Pulmonary artery endothelial cell (primary cell): ENCODE results near the gene LRRIQ4. TPM values are rescaled to one million over a fixed set of nuclear protein-coding genes. Genes with fewer than 3 reads are reported as not detected.

Experiments used
- DNase-seq: peaks from one replicate; pipeline ENCODE4 v3.0.0-alpha.2; 2011; ENCODE audit warnings: low read depth, low spot score
- total RNA-seq: library from RNA; depleted of rRNA; stranded (reverse); fragments of >200 nt; gene quantifications from 2 replicates; pipeline ENCODE4 v1.2.3, GENCODE V29; 2014

Gene LRRIQ4
- total RNA-seq, 1 donor from 2014 or later: not detected

DNA sequence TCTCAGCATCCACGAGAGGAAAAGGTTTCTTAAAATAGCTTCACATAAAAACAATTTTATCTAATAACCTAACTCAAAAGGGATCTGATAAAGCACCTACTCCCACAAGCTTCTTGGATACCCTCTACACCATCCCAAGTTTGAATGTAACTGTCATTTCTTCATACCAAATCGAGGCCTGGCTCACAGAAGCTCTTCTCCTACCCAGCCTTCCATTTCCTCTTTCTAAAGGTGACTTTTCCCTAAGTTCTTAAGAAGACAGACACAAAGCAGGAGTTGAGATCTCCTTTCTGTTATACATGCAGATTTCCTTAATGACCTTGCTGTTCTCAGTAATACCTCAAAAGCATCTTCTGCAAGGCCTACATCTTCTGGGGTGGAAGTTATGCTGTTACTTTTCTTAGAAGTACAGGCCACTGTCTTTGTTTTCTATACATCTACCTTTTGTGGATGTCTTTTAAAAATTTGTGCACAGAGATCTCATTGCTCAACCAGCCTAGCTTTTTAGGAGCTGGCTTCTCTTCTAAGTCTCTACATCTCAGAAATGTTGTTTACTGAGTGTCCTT, 3.4 kb upstream of the LRRIQ4 start:
- no peak for DNase-seq

DNA sequence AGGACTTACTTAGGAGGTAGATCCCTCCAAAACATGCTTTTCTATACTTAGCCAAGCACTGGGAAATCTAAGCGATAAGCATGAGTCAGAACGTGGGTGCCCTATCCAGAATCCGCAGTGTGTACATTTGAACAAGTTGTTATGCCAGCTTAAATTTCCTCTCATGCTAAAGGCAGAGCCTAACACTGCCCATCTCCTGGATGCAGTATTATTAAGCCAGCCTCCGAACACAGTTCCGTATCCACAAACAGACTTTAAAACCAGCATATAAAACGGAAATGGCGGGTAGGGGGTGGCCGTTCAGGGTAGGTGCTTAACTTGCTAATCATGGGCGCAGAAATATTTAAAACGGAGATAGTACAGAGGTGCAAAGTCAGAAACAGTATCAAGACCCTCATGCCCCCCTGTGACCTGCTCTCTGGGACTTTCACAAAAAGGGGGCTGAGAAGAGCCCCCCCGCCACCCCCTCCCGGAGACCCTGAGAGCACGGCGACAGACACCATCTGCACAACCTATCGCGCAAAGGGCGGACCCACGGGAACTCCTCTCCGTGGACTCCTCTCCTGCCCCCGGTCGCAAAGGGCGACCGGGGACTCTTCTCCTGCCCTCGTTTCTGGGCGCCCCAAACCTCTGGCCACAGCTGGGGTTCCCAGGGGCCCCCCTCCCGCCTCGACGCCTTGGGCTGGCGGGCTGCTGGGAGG, 889 bp upstream of the LRRIQ4 start:
- DNase-seq: no peak

DNA sequence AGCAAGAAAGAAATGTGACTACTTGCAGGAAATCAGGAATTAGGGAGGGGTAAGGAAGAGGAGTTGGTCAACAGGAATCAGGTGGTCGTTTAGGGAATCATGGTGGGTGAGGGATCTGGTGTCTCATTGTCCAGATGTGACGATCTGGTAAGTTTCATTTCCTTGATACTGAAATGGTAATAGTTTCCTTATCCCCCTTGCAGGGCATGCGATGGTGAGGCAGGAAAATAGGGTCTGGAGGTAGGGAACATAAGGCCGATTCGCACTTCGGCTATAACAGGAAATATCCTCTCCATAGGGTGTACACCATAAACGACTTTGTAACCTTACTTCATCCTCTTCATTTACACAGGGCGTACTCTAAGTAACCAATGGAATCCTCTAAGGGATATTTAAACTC, 608 bp downstream of the LRRIQ4 start:
- no peak for DNase-seq

DNA sequence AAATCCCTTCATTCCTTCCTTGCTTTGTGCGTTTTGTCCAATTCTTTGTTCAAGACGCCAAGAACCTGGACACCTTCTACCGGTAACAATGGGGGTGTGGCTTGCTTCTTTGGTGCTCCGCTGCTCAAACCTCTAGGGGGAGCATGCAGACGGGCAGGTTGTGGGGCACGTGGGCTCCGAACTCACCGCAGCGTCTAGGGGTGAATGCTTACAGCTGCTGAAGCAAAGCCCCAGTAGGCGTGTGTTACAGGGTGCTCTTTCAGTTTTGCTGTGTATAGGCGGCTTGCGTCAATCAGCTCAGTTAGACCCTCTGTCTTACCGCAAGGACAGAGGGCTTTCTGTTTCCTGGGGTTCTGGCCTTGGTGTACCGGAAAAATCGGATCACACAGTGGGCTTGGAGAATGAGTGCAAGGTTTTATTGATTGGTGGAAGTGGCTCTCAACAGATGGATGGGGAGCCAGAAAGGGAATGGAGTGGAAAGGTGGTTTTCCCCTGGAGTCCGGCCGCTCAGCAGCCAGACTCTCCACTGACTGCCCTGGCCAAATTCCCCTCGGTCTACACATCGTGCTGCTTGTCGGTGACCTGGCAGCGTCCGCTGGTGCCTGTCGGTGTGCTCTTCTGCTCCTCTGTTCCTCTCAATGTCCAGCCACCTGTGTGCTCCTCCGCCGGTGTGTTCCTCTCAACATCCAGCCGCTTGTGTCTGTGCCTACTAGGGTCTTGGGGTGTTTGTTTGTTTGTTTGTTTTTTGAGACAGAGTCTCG, 1.3 kb downstream of the LRRIQ4 start:
- DNase-seq: no peak

DNA sequence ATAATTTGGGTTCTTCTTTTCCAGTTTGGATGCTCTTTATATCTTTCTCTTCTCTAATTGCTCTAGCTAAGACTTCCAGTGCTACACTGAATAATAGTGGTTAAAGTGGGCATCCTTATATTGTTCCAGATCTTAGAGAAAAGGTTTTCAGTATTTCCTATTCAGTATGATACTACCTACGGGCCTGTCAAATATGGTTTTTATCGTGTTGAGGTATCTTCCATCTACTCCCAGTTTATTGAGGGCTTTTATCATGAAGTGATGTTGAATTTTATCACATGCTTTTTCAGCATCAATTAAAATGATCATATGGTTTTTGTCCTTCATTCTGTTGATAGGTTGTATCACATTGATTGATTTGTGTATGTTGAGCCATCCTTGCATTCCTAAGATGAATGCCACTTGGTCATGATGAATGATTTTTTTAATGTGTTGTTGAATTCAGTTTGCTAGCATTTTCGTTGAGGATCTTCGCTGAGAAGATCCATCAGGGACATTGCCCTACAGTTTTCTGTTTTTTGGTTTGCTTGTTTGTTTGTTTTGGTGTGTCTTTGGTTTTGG, 3.0 kb downstream of the LRRIQ4 start:
- no peak for DNase-seq

DNA sequence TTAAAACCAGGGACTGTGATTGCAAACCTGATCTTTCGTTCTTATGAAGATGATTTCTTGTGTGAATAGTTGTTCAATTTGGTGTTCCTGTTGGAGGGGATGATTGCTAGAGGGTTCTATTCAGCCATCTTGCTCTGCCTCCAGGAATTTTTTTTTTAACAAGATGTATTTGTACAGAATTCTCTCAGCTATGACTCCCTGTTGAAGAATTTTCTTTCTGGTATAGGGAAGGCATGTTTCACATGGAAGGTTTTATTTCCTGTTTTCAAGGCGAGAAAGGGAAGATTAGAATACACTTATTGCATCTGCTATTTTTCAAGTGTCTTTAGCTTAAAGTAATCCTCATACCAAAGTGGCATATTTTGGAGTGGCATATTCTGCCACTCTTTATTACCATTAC, 5.6 kb downstream of the LRRIQ4 start:
- DNase-seq: no peak

DNA sequence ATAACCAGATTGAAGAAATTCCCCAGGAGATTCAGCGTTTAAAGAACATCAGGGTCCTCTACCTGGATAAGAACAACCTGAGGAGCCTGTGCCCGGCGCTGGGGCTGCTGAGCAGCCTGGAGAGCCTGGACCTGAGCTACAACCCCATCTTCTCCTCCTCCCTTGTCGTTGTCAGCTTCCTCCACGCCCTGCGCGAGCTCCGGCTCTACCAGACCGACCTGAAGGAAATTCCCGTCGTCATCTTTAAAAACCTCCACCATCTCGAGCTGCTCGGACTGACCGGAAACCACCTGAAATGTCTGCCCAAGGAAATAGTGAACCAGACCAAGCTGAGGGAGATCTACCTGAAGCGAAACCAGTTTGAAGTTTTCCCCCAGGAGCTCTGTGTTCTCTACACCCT, 9.4 kb downstream of the LRRIQ4 start:
- DNase-seq: no peak

DNA sequence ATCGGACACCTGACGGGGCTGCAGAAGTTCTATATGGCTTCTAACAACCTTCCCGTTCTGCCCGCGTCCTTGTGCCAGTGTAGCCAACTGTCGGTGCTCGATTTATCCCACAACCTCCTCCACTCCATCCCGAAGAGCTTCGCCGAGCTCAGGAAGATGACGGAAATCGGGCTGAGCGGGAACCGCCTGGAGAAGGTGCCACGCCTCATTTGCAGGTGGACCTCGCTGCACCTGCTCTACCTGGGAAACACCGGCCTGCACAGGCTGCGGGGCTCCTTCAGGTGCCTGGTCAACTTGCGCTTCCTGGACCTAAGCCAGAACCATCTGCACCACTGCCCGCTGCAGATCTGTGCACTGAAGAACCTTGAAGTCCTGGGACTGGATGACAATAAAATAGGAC, 9.9 kb downstream of the LRRIQ4 start:
- DNase-seq: no peak

DNA sequence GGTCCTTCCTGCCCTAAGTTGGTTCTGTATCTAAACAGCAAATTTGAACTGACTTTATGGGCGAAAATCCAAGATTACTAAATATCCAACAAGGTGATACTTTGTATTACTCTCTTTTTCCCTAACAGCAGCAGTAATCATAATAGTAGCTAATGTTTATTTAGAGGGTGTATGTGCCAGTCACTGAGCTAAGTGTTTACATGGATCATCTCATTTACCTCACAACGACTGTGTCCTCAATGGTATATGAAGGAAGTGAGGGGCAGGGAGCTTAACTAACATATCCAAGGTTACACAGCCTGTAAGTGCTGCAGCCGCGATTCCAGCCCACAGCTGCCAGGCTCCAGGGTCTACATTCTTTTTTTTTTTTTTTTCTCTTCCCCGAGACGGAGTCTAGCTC, 10.3 kb downstream of the LRRIQ4 start:
- no peak for DNase-seq

DNA sequence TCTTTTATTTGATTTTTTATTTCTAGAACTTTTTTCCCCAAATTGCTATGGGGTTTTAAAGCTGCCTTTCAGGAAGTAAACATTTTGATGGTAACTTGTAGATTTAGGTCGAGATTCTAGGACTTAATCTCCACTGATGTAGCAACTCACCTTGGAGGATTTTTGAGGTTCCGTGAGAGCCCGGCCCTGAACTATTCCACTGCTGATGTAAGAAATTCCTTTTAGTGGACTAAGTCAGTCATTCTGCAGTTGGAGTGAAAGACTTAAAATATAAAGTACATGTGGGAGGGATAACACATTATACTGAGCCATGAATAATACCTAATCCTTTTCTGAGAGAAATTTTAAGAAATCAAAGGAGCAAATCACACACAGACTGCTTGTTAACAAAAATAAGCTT, 12.6 kb downstream of the LRRIQ4 start:
- DNase-seq: no peak

DNA sequence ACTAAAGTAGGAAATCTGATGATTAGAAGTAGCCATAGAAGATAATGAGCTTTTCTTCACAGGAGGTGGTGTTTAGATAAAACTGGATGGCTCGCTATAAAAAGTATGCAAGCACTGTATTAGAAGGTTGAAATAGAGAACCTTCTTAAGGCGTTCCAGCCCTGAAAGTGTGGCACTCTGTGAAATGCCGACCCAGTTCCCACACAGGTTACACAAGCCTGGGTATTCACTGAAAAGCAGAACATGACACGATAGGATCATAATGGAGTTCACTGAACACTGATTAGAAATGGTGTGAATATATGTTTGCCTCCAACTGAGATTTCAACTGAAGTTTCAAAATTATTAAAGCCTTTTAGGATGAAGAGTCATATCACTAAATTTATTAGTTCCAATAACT, 15.0 kb downstream of the LRRIQ4 start:
- no peak for DNase-seq

DNA sequence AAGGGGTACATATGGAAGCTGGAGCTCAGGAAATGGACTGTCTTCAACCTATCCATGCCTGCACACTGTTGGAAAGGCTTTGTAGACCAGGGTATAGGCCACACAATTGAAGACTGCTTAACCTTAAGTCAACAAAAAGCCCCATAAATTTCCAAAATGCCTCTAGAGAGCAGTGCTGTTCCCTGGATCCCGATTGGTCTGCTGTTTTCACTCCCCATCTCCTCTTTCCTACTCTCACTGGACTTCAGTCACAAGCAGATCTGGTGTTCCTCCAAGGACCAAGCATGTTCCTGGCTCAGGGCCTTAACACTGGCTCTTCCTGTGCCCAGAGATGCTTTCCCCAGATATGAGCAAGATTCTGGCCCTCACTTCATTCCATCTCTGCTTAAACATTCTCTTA, 22.9 kb downstream of the LRRIQ4 start:
- no peak for DNase-seq

DNA sequence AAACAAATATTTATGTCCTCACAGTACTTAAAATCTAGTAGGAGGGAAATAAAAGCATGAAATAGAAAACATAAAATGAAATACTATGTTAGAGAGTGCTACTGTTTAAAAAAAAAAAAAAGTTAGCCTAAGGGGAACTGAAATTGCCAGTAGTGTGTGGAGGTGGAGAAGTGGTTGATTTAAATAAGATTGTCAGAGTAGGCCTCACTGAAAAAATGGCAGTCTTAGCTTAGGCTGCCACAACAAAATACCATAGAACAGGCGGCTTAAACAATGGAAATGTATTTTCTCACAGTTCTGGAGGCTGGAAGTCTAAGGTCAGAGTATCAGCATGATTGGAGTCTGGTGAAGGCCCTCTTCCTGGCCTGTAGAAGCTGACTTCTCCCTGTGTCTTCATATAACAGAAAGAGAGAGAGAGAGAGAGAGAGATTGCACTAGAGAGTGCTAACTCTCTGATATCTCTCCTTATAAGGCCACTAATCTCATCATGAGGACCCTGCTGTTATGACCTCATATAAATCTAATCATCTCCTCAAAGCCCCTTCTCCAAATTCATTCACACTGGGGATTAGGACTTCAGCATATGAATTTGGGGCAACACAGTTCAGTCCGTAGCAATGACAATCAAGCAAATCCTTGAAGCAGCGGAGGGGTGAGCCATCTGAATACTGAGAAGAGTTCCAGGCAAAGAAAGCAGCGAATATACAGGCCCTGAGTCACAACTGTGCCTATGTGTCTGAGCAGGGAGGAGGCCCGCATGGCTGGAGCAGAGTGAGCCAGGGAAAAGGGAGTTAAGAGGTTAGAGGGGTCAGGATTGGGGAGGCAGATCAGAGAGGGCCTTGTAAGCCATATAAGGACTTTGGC, 23.6 kb downstream of the LRRIQ4 start:
- no peak for DNase-seq

DNA sequence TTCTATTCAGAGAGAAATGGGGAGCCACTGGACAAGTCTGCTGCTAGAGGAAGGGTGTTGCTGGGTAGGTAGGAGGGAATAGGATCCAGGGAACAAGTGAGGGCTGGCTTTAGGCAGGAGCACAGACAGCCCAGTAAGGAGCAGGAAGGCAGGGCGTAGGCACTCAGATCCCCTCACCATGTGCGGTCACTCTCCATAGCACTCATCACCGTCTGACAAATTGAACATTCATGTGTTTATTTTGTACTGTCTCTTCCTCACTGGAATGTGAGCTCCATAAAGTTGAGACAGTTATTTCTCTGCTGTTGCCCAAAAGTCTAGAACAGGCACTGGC, 24.2 kb downstream of the LRRIQ4 start:
- no peak for DNase-seq

DNA sequence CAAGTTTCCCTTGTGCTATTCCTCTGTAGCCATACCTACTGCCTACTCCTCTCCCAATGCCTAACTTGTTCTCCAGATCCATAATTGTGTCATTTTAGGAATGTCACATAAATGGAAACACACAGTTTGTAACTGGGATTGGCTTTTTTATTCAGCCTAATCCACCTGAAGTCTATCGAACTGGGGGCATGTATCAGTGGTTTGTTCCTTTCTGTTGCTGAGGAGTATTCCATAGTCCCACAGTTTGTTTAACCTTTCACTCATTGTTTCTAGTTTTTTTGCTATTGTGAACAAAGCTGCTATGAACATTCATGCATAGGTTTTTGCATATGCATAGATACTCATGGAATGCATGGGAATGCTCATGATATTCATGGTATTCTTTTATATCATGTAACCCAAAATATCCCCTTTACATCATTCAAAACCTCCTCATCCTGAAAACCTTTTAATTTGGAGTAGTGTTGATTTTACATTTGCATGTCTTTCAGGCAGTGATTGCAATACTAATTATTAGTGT, 25.9 kb downstream of the LRRIQ4 start:
- no peak for DNase-seq

DNA sequence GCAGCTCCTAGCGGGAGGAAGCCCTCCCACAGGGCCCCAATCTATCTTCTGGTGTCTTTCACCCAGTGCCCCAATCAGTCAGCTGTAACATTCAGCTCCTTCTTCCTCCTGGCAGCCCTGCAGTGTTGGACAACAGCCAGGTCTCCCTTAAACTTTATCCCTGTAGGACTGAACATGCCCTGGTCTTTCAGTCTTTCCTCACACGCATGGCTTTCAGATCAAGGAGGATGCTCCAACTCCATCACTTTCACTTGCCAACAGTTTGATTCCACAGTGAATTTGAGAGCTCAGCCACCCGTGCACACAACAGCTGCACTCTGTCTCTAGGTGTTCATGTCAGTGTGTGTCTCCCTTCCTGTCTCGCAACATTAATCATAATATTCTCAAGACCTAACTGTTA, 28.5 kb downstream of the LRRIQ4 start:
- no peak for DNase-seq

DNA sequence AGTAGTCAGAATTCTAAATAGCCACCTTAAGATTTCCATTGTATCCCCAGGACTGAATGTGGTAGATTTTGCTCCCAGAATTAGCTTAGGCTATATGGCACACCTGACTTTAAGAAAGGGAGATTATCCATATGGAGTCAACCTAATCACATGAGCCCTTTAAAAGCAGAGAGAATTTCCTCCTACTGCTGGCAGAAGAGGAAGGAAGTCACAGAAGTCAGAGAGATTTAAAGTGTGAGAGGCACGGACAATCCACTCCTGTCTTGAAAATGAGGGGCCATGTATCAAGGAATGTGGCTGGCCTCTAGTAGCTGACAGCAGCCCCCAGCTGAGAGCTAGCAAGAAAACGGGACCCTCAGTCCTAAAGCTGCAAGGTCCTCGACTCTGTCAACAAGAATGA, 30.3 kb downstream of the LRRIQ4 start:
- DNase-seq: no peak

DNA sequence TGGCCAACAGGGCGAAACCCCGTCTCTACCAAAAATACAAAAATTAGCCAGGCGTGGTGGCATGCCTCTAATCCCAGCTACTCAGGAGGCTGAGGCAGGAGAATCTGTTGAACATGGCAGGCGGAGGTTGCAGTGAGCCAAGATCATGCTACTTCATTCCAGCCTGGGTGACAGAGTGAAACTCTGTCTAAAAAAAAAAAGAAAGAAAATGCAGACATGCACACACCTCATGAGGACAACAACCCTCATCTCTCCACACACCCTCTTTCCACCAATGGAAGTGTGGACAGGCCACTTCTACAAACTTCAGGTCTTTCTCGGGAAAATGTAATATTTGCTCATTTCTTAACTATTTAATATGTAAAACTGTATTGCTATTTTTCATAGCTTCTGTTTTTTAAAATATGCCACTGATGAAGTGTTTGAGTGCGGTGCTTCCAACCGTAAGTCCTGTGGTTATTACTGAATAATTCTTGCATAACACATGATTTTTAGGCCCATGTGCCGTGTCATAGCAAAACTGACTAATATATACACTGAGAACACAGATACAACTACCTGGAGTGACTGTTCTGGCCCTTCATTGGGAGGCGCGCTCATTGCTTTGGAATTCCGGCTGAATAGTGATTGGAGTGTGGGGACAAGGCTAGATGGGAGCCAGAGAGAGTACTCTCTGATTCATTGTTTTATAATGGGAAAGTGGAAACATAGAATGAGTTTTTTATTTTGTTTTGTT, 34.0 kb downstream of the LRRIQ4 start:
- DNase-seq: no peak

DNA sequence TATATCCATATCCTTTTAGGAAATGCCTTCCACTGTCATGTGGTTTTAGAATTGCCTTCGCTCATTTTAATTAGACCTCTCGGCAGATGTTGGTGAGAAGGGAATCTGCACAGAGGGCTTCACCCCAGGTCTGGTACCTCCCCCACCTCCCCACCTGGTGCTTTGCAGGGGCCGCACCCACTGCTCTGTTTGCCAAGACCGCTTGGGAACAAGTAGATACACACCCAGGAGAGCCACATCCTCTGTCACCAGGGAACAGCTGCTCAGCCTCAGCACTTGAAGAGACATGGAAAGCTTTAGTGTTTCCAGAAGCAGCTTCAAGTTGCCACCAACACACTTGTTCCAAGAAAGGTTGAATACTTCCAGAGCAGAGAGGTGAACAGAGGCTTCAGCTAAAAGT, 35.2 kb downstream of the LRRIQ4 start:
- no peak for DNase-seq

DNA sequence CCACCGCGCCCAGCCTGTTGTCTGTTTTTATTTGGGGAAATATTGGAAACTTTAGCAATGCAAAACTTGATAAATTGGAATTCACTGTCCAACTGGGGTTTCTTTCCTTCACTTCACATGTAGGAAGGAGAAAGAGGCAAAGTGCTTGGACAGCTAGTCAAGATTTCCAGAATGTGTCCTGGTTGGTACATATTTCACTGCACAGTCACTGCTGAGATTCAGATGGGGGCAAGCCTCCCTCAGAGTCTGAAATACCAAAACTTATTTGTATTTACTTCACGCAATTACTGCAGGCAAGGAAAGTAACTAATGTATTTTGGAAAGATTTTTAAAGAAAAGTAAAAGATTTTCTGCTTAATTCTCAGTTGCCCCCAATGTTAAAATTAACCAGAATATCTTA, 36.1 kb downstream of the LRRIQ4 start:
- no peak for DNase-seq

DNA sequence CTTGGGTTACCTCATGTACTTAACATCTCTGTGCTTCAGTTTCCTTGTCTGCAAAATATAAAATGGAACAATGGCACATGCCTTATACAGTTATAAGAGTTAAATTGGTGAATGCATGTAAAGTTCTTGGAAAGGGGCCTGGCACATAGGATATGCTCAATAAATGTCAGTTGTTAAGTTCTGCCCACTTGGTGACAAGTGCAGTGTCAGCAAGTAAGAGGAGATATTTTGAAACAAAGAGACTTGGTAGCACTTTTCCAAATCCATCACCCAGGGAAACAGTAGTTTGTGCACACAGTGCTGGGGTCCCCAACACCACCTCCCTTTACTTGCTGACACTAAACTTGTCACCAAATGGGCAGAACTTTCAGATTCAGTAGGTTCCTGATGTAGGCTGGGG, 37.9 kb downstream of the LRRIQ4 start:
- DNase-seq: no peak
